ENCODE data around the gene XXYLT1. TPM values are rescaled to one million over a fixed set of nuclear protein-coding genes. Genes with fewer than 3 reads are reported as not detected.

Gene XXYLT1
- total RNA-seq, 4 donors from 2014 or later: 9.8 to 14.6 (median 13.9) TPM

GRCh38 chr3:195116407-195117185 is 154.4 kb downstream of the XXYLT1 start:
- Histone ChIP-seq H3K27ac (no peak overlapping the region), H3K9me3 (no peaks in the 10 kb centered on the region), H3K36me3 (no peaks in the 10 kb centered on the region), H3K4me3 (replicated peaks in 1 of 3) (no peak overlapping the region), H3K27me3 (no peaks in the 10 kb centered on the region), H3K4me1 (peaks cover 0 to 8% of the 10 kb centered on the region in 2 donors)
- intact Hi-C loops (cut with DNase I): loop anchor here (10.0 kb wide), 1 partner anchor 138 kb away; no protein-coding TSS in a partner anchor
- no peak for TF ChIP-seq CTCF (IDR thresholded peaks at IDR 0.05)
- TF ChIP-seq POLR2A (IDR thresholded peaks at IDR 0.05): no peak
- no peak for DNase-seq
- WGBS, 2 donors: 76 to 78% methylated on average over 5 of the region's 5 CpGs

- no peak for DNase-seq
- no peak for TF ChIP-seq CTCF (IDR thresholded peaks at IDR 0.05)
- no peak for TF ChIP-seq POLR2A (IDR thresholded peaks at IDR 0.05)
- Histone ChIP-seq H3K27ac (no peak overlapping the region), H3K9me3 (no peaks in the 10 kb centered on the region), H3K27me3 (no peaks in the 10 kb centered on the region), H3K4me1 (peaks cover 0 to 8% of the 10 kb centered on the region in 2 donors), H3K4me3 (replicated peaks in 1 of 3) (no peak overlapping the region), H3K36me3 (no peaks in the 10 kb centered on the region)
- WGBS, 2 donors: 85 to 88% methylated on average over 20 to 24 of the region's 24 CpGs
- intact Hi-C loops (cut with DNase I): loop anchor here (10.0 kb wide), 1 partner anchor 139 kb away; no protein-coding TSS in a partner anchor
Observed at GRCh38 chr3:195115600-195116406, 155.2 kb downstream of the XXYLT1 start.

- no peaks in the 10 kb centered on the region for H3K27me3 ChIP-seq
Observed at GRCh38 chr3:195114786-195115599, 156.0 kb downstream of the XXYLT1 start.

More at GRCh38 chr3:195114786-195115599, 156.0 kb downstream of the XXYLT1 start:
- intact Hi-C loops (cut with DNase I): loop anchor here (10.0 kb wide), 1 partner anchor 140 kb away; no protein-coding TSS in a partner anchor
- no peak overlapping the region for H3K4me3 ChIP-seq (replicated peaks in 1 of 3)
- 84 to 86% methylated on average over 24 to 31 of the region's 31 CpGs for WGBS, 2 donors
- H3K27ac ChIP-seq: no peak overlapping the region
- DNase-seq: no peak
- H3K36me3 ChIP-seq: no peaks in the 10 kb centered on the region
- TF ChIP-seq POLR2A (IDR thresholded peaks at IDR 0.05): no peak
- no peak for TF ChIP-seq CTCF (IDR thresholded peaks at IDR 0.05)
- no peaks in the 10 kb centered on the region for H3K9me3 ChIP-seq
- peaks cover 0 to 6% of the 10 kb centered on the region in 2 donors for H3K4me1 ChIP-seq
